GM03348 (cell line): ENCODE measurements around the gene KCNQ1.

Experiments used
- DNase-seq: peaks from one replicate; pipeline ENCODE4 v3.0.0; 2012; ENCODE audit warnings: low spot score

Gene KCNQ1

GRCh38 chr11:2554338-2555207 lies 109.8 kb downstream of the KCNQ1 start:
- DNase-seq: no peak

- DNase-seq: no peak
These were observed 110.5 kb downstream of the KCNQ1 start for GRCh38 chr11:2555336-2555735.

DNA sequence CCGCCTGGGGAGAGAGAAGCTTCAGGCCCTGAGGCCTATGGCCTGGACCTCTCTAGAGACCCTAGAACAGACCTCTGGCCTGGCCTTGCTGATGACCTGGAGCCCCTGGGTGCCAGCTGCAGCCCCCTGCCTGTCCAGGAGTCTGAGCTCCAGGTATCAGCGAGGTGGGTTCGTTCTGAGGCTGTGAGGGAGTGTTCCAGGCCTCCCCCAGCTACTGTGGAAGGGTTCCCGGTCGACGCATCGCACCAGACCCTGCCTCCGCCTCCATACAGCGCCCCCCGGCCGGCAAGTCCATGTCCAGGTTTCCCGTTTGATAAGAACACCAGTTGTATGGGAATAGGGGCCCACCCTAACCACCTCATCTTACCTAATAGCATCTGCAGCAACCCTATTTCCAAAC lies 111.1 kb downstream of the KCNQ1 start:
- no peak for DNase-seq

DNA sequence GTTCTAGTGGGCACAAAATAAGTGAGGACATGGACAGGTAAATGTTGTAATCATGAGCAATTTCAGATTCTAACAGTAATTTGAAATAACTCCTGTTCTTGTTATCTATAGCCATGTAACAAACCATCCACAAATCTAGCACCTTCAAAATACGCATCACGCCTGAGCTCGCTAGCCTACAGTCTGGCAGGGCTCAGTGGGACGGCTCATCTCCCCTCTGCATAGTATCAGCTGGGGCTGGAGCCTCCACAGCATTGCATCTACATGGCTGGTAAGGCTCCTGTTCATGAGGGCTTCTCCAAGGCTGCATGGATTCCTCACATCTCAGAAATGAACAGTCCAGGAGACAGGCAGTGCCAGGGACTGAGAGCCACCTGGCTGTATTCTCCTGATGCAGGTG lies 112.6 kb downstream of the KCNQ1 start:
- no peak for DNase-seq

DNA sequence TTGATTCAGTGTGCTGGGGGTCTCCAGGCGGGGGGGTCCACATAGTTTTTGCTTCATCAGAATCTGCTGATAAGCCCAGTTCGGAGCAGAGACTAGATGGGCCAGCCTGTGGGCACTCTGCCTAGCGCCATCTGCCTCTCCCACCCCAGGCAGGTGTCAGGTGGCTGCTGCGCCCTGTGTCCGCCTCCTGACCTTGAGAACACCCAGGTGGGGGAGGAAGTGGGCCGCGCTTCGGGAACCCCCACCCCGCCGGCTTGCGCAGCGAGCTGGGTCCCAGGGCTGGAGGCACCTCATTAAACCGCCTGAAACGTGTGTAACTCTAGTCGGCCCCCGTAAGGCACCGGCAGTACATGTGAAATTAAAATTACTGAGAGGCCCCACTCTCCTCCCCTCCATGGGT lies 113.6 kb downstream of the KCNQ1 start:
- DNase-seq: no peak

DNA sequence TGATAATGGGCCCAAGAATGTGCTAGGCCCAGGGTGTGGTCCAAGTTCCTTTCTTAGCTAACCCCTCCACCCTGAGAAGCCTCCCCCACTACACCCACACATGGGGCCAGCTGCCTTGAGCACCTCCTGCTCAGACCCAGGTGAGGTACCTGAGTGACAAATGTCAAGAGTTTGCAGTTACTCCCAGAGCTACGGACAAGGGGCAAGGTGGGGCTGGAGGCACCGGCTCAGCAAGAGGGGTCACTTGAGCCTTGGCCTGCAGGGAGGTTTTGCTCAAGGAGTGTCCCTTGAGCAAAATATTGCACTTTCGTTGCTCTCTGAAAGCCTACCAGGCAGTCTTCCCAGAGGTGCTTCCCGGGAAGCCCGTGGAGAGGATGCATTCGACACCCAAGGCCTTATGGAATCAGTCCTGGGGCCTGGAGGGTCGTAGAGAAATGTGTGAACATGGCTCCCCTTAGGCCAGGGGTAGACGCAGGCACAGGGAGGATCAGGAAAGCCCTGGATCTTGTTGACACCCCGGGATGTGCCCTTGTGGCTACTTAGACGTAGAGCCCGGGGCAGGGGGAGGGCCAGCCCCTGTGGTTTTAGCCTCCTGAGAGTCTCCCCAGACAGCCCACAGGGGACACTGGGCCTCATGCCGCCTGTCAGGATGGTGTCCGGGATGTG lies 114.2 kb downstream of the KCNQ1 start:
- DNase-seq: no peak

GRCh38 chr11:2559527-2560311 lies 114.9 kb downstream of the KCNQ1 start:
- DNase-seq: no peak

DNA sequence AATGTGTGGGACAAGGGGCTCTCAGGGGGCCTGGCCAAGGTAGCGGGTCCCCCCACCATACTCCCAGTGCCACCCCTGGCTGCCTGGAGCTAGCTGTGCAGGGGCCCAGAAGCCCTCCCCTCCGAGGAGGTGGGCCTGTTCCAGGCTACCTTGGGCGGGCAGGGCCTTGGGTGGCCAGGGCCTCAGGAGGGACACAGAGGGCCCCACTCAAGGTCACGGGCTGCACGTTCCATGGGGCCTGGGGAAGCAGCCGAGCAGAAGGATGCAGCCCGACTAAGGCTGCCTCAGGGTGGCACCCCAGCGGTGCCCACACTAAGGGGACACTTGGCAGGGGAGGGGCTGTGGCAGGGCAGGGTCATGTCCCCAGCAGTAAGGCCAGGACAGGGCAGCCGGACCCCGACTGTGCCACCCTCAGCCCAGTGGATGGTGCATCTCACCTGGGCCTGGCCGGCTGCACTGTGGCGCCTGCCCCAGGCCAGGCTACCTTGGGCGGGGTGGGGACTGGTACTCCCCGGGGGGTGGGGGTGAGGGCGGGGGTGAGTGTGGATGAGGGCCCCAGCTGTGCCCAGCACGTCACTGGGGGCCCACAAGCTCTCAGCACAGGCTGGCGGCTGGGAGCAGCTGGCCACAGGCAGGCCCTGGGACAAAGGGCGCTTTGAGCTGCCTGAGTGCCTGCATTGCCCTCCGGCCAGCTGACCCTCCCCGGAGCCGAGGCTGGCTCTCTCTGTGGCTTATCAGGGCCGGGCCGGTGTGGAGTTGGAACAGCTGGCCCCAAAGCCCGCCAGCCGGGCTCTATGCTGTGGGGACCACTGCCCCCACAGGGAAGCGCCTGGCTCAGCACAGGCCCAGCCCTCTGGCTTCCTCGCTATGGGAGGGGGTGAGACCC lies 117.1 kb downstream of the KCNQ1 start:
- no peak for DNase-seq

DNA sequence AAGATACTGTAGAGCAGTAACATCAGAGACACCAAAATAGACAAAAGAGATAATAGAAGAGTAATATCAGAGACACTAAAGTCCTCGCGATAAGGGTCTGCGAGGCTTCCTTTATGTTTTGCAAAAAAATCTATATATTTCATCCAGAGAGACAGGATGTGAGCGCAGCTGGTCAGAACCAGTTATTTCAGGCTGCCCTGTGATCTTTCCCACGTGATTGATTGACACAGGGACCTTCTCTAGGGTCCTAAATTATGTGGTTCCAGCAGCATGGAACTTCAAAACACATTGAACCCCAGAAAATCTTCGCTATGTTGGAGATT lies 118.0 kb downstream of the KCNQ1 start:
- no peak for DNase-seq

GRCh38 chr11:2563213-2564007 lies 118.6 kb downstream of the KCNQ1 start:
- DNase-seq: no peak

- no peak for DNase-seq
These were observed 119.3 kb downstream of the KCNQ1 start for GRCh38 chr11:2564008-2564530.

DNA sequence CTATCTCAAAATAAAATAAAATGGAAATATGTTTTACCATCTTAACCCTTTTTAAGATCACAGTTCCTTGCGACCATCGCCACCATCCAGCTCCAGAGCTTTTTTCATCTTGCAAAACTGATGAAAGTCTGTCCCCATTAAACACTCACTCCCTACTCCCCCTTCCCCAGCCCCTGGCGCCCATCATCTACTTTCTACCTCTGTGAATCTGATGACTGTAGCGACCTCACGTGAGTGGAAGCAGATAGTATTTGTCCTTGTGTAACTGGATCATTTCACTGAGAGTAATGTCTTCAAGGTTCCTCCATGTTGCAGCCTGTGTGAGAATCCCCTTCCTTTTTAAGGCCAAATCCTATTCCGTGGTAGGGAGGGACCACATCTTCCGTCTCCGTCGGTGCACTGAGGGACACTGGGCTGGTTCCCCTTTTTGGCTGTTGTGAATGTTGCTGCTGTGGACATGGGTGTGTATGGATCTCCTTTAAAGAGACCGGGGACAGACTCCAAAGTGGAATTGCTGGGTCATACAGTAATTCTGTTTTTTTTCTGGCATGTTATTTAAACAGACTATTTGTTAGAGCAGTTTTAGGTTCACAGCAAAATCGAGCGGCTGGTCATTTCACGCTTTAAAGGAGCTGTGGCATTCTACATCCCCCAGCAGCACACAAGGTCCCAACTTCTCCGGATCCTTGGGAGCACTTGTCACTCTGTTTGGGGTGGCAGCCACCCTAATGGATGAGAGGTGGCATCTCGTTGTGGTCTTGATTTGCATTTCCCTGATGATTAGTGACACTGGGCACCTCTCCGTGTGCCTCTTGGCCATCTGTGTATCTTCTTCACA lies 120.0 kb downstream of the KCNQ1 start:
- DNase-seq: no peak

DNA sequence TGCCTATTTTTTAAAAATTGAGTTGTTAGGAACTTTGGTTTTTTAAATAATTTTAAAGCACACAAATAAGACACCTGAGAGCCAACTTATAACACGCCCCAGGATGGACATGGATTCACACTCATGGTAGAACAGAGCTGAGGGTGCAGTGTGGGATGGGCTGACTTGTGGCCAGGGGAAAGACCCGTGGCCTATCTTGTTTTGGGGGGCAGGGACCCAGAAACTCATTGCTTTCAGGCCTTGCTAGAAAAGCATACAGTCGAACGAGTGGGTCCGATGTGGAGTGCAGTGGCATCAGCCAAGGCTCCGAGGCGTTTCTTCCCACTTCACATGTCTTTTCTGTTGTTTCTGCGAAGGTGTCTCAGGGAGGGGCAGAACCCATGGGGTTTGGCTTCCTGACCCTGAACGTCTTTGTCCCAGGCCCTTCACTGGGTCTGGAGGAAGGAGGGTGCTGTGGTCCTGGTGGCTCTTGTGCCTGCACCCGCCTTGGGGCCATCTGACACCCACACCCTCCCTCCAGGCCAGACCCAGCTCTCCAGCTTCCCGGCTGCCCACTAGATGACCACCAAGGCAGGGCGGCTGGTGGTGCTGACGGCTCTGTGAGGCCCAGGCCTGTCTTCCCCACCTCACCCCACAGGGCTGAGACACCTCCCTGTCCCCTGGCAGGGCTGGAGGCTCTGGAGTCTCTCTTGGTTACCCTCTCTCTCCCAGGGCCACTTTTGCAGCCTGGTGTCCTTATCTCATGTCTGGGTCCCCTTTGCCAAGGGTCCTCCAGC lies 120.8 kb downstream of the KCNQ1 start:
- DNase-seq: no peak

- DNase-seq: no peak
These were observed 121.6 kb downstream of the KCNQ1 start for GRCh38 chr11:2566223-2567025.

DNA sequence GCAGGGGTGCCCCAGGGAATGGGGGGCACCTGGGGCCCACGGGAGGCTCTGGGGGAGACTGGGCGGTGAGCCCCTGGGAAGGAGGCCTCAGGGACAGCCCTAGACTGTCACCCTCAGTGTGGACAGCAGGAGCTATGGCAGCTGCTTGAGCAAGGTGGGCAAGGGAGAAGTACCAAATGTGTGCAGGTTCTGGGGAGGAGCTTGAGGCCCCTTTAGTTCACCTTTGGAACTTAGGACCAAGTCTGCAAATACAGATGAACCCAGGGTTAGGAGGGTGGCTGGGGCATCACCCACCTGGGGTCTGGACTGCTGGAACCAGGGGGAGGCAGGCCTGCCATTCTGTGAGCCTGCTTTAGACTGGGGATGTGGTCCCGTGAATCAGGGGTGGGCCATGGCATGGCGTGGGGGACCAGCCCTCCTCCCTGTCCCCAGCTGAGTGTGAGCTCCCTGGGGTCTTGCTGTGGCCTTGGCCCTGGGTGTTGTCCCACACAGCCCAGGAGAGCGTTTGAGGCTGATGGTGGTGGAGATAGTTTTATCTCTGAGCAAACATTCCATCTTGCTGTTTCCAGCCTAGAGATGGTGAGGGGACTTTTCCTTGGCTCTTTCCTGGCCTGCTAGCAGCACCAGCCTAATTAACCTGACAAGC lies 122.3 kb downstream of the KCNQ1 start:
- no peak for DNase-seq

GRCh38 chr11:2569321-2569721 lies 124.5 kb downstream of the KCNQ1 start:
- peak; percentile 59 for DNase-seq

DNA sequence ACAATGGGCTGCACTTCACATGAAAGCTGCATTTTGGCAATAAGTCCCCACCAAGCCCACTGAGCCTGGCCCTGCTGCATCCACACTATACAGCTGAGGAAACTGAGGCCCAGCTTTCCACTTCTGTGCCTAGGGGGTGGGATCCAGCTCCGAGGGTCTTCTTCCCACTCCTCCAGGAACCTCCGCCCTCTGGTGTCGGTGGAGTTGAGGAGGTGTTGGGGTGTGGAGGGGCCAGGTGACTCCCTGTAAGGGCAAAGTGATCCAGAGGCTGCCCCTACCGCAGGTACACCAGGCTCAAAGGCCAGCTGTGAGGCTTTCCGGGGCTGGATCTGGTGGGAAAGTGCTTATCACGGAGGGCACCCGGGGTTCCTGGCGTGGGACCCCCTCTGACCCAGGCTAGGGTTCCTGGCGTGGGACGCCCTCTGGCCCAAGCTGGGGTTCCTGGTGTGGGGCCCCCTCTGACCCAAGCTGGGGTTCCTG lies 125.0 kb downstream of the KCNQ1 start:
- DNase-seq: no peak
